Skeletal muscle satellite cell (primary cell): ENCODE results near the gene COASY.
"Not testable (repeated sequence)": the region's sequence is repeated elsewhere in the genome, so short reads cannot be mapped to it uniquely, and the experiment has no call there.

ENCODE experiments used
- H3K27me3 ChIP-seq: 2 replicates; pipeline ENCODE4 v1.7.0; 2013; ENCODE audit warnings: low read length; ENCODE audit not compliant: control insufficient read depth, insufficient read depth
- H3K36me3 ChIP-seq: 2 replicates; pipeline ENCODE4 v1.7.0; 2013; ENCODE audit warnings: mild to moderate bottlenecking, control low read depth, low read length; ENCODE audit not compliant: insufficient read depth
- H3K4me1 ChIP-seq: 2 replicates; pipeline ENCODE4 v1.7.0; 2013; ENCODE audit warnings: low read length; ENCODE audit not compliant: control insufficient read depth, insufficient read depth
- H3K4me2 ChIP-seq: 2 replicates; pipeline ENCODE4 v1.7.0; 2013; ENCODE audit warnings: mild to moderate bottlenecking, low read length
- H3K4me3 ChIP-seq: 2 replicates; pipeline ENCODE4 v1.7.0; 2013; ENCODE audit warnings: low read length
- H3K9ac ChIP-seq: 2 replicates; pipeline ENCODE4 v1.7.0; 2013; ENCODE audit warnings: mild to moderate bottlenecking, low read depth, low read length, moderate library complexity
- H3K9me3 ChIP-seq: replicated peaks from 2 replicates; pipeline ENCODE4 v1.7.0; 2013; ENCODE audit warnings: mild to moderate bottlenecking, control low read depth, low read length

The COASY gene

GRCh38 chr17:42535155-42536047 lies 26.5 kb upstream of the COASY start:
- H3K4me3 ChIP-seq: peak overlapping the region; percentile 73
- H3K4me1 ChIP-seq: peaks cover 25% of the 10 kb centered on the region
- H3K36me3 ChIP-seq: peaks cover 18% of the 10 kb centered on the region
- no peaks in the 10 kb centered on the region for H3K27me3 ChIP-seq
- H3K9ac ChIP-seq: peak overlapping the region; percentile 86
- no peaks in the 10 kb centered on the region for H3K9me3 ChIP-seq
- peak overlapping the region; percentile 86 for H3K4me2 ChIP-seq

DNA sequence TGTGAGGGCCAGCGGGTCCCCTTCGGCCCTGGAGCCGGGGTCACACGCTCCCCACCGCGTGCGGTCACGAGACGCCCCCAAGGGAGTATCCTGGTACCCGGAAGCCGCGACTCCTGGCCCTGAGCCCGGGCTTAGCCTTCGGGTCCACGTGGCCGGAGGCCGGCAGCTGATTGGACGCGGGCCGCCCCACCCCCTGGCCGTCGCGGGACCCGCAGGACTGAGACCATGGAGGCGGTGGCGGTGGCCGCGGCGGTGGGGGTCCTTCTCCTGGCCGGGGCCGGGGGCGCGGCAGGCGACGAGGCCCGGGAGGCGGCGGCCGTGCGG lies 25.9 kb upstream of the COASY start, which contains the start of gene NAGLU:
TSS of gene NAGLU (plus strand) at position 194 of the 324 bp plus-strand sequence. CDS start at position 226, 32 bp downstream.
- peak within 1 kb of the TSS; percentile 86 for H3K4me2 ChIP-seq
- peaks cover 25% of the 10 kb centered on the region for H3K4me1 ChIP-seq
- H3K9ac ChIP-seq: peak within 1 kb of the TSS; percentile 86
- H3K9me3 ChIP-seq: no peaks in the 10 kb centered on the region
- peaks cover 21% of the 10 kb centered on the region for H3K36me3 ChIP-seq
- no peaks in the 10 kb centered on the region for H3K27me3 ChIP-seq
- H3K4me3 ChIP-seq: peak within 1 kb of the TSS; percentile 73

GRCh38 chr17:42536372-42537155 lies 25.4 kb upstream of the COASY start:
- Histone ChIP-seq H3K9me3 (no peaks in the 10 kb centered on the region), H3K36me3 (peaks cover 26% of the 10 kb centered on the region), H3K4me2 (peak overlapping the region; percentile 86), H3K27me3 (no peaks in the 10 kb centered on the region), H3K4me3 (peak overlapping the region; percentile 73), H3K4me1 (peaks cover 24% of the 10 kb centered on the region), H3K9ac (peak overlapping the region; percentile 86)

DNA sequence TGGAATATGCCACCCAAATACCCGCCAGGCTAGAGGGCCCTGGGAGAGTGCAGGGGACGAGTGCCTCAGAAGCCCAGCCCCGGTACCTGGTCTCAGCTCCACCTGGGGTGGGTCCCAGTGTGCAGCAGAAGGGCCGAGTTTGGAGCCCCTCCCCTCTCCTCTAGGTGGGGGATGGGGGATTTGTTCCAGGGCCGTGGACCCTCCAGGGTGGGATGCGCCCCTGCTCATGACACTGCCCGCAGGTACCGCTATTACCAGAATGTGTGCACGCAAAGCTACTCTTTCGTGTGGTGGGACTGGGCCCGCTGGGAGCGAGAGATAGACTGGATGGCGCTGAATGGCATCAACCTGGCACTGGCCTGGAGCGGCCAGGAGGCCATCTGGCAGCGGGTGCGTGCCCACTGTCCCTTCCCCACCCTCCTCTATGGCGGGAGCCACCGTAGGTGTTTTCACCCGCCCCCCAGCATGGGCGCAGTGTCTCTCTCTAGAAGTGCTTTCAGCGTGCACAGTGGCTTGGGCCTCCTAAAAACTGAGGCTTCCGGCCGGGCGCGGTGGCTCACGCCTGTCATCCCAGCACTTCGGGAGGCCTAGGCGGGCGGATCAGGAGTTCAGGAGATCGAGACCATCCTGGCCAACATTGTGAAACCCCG lies 24.7 kb upstream of the COASY start:
- H3K4me2 ChIP-seq: peak overlapping the region; percentile 86
- H3K4me1 ChIP-seq: peaks cover 21% of the 10 kb centered on the region
- no peaks in the 10 kb centered on the region for H3K27me3 ChIP-seq
- H3K9me3 ChIP-seq: no peaks in the 10 kb centered on the region
- peak overlapping the region; percentile 73 for H3K4me3 ChIP-seq
- H3K9ac ChIP-seq: peak overlapping the region; percentile 86
- peaks cover 28% of the 10 kb centered on the region for H3K36me3 ChIP-seq

DNA sequence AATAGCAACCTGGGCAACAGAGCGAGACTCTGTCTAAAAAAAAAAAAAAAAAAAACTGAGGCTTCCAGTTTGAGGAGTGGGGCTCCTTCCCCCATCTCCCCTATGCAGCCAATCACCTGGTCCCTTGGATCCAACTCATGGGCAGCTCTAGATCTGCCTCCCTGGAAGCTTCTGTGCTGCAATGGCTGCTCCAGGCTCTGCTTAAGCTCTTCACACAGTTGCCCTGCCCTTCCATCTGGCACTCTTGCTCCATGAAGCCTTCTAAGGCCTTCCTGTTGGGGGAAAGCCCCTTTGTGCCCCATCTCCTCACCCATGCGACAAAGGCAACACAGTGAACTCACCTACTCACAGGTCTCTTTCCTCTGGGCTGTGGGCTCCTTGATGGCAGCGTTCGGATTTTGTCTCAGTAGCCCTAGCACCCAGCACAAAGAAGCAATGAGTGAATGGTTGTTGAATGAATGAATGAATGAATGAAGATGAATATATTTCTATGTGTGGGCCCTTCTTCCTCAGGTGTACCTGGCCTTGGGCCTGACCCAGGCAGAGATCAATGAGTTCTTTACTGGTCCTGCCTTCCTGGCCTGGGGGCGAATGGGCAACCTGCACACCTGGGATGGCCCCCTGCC lies 24.0 kb upstream of the COASY start:
- peaks cover 21% of the 10 kb centered on the region for H3K4me1 ChIP-seq
- H3K4me3 ChIP-seq: no peak overlapping the region
- no peaks in the 10 kb centered on the region for H3K9me3 ChIP-seq
- no peaks in the 10 kb centered on the region for H3K27me3 ChIP-seq
- H3K4me2 ChIP-seq: peak overlapping the region; percentile 86
- H3K9ac ChIP-seq: no peak overlapping the region
- peaks cover 33% of the 10 kb centered on the region for H3K36me3 ChIP-seq

GRCh38 chr17:42538482-42538881 lies 23.5 kb upstream of the COASY start:
- Histone ChIP-seq H3K9ac (no peak overlapping the region), H3K36me3 (peaks cover 39% of the 10 kb centered on the region), H3K4me3 (no peak overlapping the region), H3K27me3 (no peaks in the 10 kb centered on the region), H3K9me3 (no peaks in the 10 kb centered on the region), H3K4me2 (no peak overlapping the region), H3K4me1 (peaks cover 21% of the 10 kb centered on the region)

- not testable (repeated sequence) for H3K4me3 ChIP-seq, H3K9ac ChIP-seq, H3K27me3 ChIP-seq, H3K9me3 ChIP-seq, H3K4me2 ChIP-seq
- Histone ChIP-seq H3K4me1 (peaks cover 18% of the 10 kb centered on the region), H3K36me3 (peaks cover 40% of the 10 kb centered on the region)
These were observed 21.4 kb upstream of the COASY start for GRCh38 chr17:42540558-42540957.

- Histone ChIP-seq H3K9ac (no peak overlapping the region), H3K36me3 (peaks cover 40% of the 10 kb centered on the region), H3K9me3 (no peaks in the 10 kb centered on the region), H3K4me1 (peaks cover 14% of the 10 kb centered on the region), H3K4me3 (no peak overlapping the region), H3K27me3 (no peaks in the 10 kb centered on the region), H3K4me2 (no peak overlapping the region)
These were observed 20.7 kb upstream of the COASY start for GRCh38 chr17:42541041-42541833.

GRCh38 chr17:42543190-42544079 lies 18.5 kb upstream of the COASY start:
- no peak overlapping the region for H3K4me3 ChIP-seq
- no peaks in the 10 kb centered on the region for H3K27me3 ChIP-seq
- peaks cover 32% of the 10 kb centered on the region for H3K36me3 ChIP-seq
- H3K4me2 ChIP-seq: no peak overlapping the region
- H3K4me1 ChIP-seq: no peaks in the 10 kb centered on the region
- no peak overlapping the region for H3K9ac ChIP-seq
- H3K9me3 ChIP-seq: no peaks in the 10 kb centered on the region

GRCh38 chr17:42544874-42545283 lies 17.1 kb upstream of the COASY start:
- Histone ChIP-seq H3K27me3 (no peaks in the 10 kb centered on the region), H3K4me3 (no peak overlapping the region), H3K4me1 (no peaks in the 10 kb centered on the region), H3K36me3 (peaks cover 22% of the 10 kb centered on the region), H3K4me2 (no peak overlapping the region), H3K9ac (no peak overlapping the region), H3K9me3 (no peaks in the 10 kb centered on the region)
